GM19025 (cell line): ENCODE measurements around the gene CORO6.

ENCODE experiments used
- ATAC-seq: cut with Tn5 transposase; IDR thresholded peaks from one replicate; pipeline ENCODE4 v1.9.1; 2021; ENCODE audit warnings: mild to moderate bottlenecking, low read depth, moderate library complexity; ENCODE audit not compliant: unreplicated experiment

The CORO6 gene

GRCh38 chr17:29614349-29615047, 8.2 kb downstream of the CORO6 start:
- ATAC-seq: no peak

- no peak for ATAC-seq
These were observed 8.9 kb downstream of the CORO6 start for GRCh38 chr17:29613856-29614255.

DNA sequence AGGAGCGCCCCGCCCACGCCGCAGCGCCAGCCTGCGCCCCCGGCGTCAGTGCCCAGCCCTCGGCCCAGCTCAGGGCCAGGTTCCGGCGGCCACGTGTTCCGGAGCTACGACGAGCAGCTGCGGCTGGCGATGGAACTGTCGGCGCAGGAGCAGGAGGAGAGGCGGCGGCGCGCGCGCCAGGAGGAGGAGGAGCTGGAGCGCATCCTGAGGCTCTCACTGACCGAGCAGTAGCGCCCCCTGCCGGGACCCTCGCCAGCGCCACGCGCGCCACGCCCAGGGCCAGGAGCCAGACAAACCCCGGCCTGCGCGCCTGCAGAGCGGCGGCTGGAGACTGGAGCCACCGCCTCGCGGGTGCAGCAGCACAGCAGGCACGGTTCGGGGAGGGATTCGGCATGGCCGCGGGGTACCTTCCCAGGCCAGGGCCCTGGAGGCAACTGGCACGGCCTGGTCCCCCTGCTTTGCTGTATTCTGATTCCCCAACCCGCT, 9.3 kb downstream of the CORO6 start:
- ATAC-seq: peak; percentile 40

DNA sequence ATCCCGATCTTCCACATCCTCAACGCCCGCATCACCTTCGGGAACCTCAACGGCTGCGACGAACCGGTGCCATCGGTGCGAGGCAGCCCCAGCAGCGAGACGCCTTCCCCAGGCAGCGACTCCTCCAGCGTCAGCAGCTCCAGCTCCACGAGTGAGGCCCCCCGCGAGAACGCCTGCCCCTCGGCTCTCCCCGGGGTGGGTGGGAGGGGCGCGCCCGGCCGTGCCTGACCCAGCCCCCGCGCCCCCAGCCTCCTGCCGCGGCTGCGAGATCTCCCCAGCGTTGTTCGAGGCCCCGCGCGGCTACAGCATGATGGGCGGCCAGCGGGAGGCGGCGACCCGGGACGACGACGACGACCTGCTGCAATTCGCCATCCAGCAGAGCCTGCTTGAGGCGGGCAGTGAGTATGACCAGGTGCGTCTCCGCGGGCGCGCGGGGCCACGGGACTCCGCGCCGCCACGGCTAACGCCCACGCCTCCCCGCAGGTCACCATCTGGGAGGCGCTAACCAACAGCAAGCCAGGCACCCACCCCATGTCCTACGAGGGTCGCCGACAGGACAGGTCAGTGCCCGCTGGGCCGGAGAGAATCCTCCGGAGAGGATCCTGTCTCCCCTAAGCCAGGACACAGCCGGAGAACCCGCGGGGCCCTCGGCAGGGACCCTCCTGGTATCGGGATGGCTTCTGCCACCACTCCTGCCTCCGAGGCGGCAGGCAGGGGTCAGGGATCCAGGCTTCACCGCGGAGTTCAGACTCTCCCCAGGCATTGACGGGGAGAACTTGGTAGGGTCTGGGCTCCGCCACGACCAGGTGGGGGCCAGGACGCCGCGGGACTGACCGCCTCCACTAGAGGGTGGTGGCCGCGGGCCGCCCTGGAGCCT, 10.1 kb downstream of the CORO6 start:
- no peak for ATAC-seq

- no peak for ATAC-seq
These were observed 10.7 kb downstream of the CORO6 start for GRCh38 chr17:29612094-29612403.

- ATAC-seq: no peak
These were observed 11.2 kb downstream of the CORO6 start for GRCh38 chr17:29611351-29612093.

DNA sequence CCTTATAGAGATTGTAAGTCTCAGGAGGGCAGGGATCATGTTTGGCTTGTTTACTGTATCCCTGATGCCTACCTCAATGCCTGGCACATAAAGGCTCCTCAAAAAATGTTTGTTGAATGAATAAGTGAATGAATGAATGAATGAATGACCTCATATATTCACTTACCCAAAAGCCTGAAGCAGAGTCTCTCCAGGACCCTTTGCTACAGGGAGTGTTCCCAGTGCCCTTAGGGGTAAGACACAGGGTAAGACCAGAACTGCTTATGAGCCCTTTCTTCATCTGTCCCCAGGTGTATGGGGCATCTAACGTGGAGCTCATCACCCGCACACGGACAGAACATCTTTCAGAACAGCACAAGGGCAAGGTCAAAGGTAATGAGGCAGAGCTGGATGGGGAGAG, 12.3 kb downstream of the CORO6 start:
- no peak for ATAC-seq

DNA sequence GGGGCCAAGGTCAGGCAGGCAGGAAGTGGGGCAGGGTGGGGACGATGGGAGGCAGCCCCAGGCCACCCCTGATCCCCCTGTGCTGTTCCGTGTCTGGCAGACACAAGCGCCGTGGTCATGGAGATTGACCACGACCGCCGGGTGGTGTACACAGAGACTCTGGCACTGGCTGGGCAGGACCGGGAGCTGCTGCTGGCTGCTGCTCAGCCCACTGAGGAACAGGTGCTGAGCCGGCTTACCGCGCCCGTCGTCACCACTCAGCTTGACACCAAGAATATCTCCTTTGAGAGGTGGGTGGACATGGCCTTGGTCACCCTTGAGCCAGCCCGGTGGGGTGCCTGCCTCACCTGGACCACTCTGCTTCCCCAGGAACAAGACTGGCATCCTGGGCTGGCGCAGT, 13.7 kb downstream of the CORO6 start:
- no peak for ATAC-seq

- ATAC-seq: no peak
These were observed 15.0 kb downstream of the CORO6 start for GRCh38 chr17:29607557-29608195.

- ATAC-seq: no peak
These were observed 19.5 kb downstream of the CORO6 start for GRCh38 chr17:29603109-29603674.

DNA sequence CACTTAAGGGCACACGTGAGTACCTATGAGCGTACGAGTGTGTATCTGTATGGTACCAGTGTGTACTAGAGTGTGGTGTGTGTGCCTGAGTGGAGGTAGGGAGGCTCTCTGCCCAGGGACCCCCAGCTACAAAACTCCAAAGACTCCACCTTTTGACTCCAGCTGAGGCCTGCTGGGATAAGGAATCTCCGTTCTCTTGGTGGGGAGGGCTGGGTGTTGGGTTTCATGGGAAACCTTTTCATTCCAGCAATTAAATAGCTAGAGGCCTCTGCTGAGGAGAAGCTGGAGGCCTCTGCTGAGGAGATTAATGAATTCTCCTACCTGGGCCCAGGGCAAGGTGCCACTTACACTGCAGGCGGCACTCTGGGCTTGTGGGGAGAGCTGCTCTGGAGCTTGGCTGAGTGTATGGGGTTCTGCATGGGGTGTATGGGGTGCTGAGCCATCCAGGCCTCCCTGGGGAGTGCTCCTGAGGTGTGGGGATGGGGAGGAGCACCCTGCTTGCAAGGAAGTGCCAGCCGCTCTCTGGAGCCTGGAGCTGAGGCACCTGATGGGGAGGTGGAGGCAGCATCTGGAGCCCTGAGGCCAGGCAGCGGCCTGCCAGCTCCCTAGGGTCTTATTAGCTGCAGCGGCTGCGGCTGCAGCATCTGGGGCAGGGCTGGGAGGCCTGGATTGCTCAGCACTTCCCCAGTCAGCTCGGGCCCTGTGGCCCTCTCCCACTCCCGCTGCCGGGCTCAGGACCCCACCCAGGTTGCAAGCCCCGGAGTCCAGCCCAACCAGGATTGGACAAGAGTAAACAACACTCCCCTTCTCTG, 25.1 kb downstream of the CORO6 start:
- no peak for ATAC-seq

GRCh38 chr17:29596811-29597210, 25.9 kb downstream of the CORO6 start:
- no peak for ATAC-seq

- no peak for ATAC-seq
These were observed 26.6 kb downstream of the CORO6 start for GRCh38 chr17:29595943-29596774.

GRCh38 chr17:29595107-29595942, 27.4 kb downstream of the CORO6 start:
- no peak for ATAC-seq

DNA sequence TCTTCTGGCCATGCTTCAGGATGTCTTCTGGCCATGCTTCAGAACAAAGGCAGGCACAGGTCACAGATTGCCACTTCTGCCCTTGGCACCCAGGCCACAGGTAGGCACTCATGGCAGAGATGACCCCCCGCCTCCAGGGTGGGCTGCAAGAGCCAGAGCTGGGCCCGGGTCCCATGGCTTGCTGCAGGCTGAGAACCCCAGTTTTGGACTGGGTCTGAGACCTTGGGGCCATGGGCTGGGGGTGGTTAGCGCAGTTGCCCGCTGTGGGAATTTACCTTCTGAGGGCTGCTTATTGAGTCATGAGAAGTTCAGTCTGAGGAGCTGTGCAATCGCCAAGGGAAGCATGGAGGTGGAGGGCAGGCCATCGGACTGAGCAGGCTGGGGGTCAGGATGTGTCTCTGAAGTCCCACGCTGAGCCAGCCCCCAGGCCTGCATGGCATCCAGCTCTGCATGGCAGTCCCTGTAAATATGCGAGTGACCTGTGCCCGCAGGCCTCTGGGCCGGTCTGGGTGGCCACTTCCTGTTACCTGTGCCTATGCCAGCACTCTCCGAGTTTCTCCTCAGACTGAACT, 28.1 kb downstream of the CORO6 start:
- no peak for ATAC-seq

- no peak for ATAC-seq
These were observed 28.9 kb downstream of the CORO6 start for GRCh38 chr17:29593591-29594518.
